Right renal cortex interstitium (tissue), 3 donors: ENCODE measurements around the gene CD96. TPM values are rescaled to one million over a fixed set of nuclear protein-coding genes. Genes with fewer than 3 reads are reported as not detected.

Source experiments
- DNase-seq, 3 donors: peaks; one replicate each; pipeline ENCODE4 v3.0.0-alpha.2; 2013; ENCODE audit warnings: low read depth in 3 of 3, low spot score in 2 of 3
- polyA plus RNA-seq, 3 donors: library from polyadenylated mRNA; unstranded; fragments of 120-200 nt; gene quantifications; one replicate each; pipeline ENCODE4 v1.2.1, GENCODE V29; 2013; ENCODE audit not compliant: insufficient read length in 3 of 3

CD96 gene
- polyA plus RNA-seq, 3 donors, result 0.75 to 1.4 (median 1.2) TPM

- no peak for DNase-seq
These were observed 50.1 kb downstream of the CD96 start for GRCh38 chr3:111592143-111592542.

- DNase-seq, result no peak
These were observed 50.9 kb downstream of the CD96 start for GRCh38 chr3:111592936-111593335.

- no peak for DNase-seq
These were observed 51.7 kb downstream of the CD96 start for GRCh38 chr3:111593666-111594065.

- DNase-seq, result no peak
These were observed 52.2 kb downstream of the CD96 start for GRCh38 chr3:111594205-111594604.

GRCh38 chr3:111594781-111595180 is 52.8 kb downstream of the CD96 start:
- no peak for DNase-seq

- DNase-seq, result no peak
These were observed 53.2 kb downstream of the CD96 start, which contains the start of gene ZBED2 for GRCh38 chr3:111595232-111595631. ZBED2 (minus strand) TSS chr3:111595346; CDS start chr3:111594201, 1,145 bp downstream.

- DNase-seq, result no peak
These were observed 54.3 kb downstream of the CD96 start for GRCh38 chr3:111596328-111596727.

- no peak for DNase-seq
These were observed 56.1 kb downstream of the CD96 start for GRCh38 chr3:111598139-111598538.

- DNase-seq, result no peak
These were observed 56.6 kb downstream of the CD96 start for GRCh38 chr3:111598552-111598951.

- no peak for DNase-seq
These were observed 59.8 kb downstream of the CD96 start for GRCh38 chr3:111601810-111602209.

- no peak for DNase-seq
These were observed 61.7 kb downstream of the CD96 start for GRCh38 chr3:111603679-111604078.

GRCh38 chr3:111604119-111604518 is 62.1 kb downstream of the CD96 start:
- no peak for DNase-seq

- DNase-seq, result no peak
These were observed 63.0 kb downstream of the CD96 start for GRCh38 chr3:111605018-111605417.

GRCh38 chr3:111605493-111605892 is 63.5 kb downstream of the CD96 start:
- no peak for DNase-seq

- DNase-seq, result no peak
These were observed 65.4 kb downstream of the CD96 start for GRCh38 chr3:111607240-111607920.

GRCh38 chr3:111608383-111608782 is 66.4 kb downstream of the CD96 start:
- no peak for DNase-seq

GRCh38 chr3:111609700-111610099 is 67.7 kb downstream of the CD96 start:
- no peak for DNase-seq

- no peak for DNase-seq
These were observed 68.2 kb downstream of the CD96 start for GRCh38 chr3:111610189-111610588.

- no peak for DNase-seq
These were observed 68.6 kb downstream of the CD96 start for GRCh38 chr3:111610612-111611054.

- DNase-seq, result no peak
These were observed 71.3 kb downstream of the CD96 start for GRCh38 chr3:111613294-111613693.

GRCh38 chr3:111615880-111616279 is 73.9 kb downstream of the CD96 start:
- DNase-seq, result no peak

GRCh38 chr3:111616417-111617105 is 74.6 kb downstream of the CD96 start:
- no peak for DNase-seq
